Glomerular visceral epithelial cell (primary cell): ENCODE measurements around the gene ALX4.

Experiments
- DNase-seq: peaks from one replicate; pipeline ENCODE4 v3.0.0-alpha.2; 2016; ENCODE audit errors: extremely low spot score

Gene ALX4

GRCh38 chr11:44244639-44245310 lies 65.2 kb downstream of the ALX4 start:
- DNase-seq = no peak

GRCh38 chr11:44243595-44244343 lies 66.2 kb downstream of the ALX4 start:
- DNase-seq = peak; percentile 68

- no peak for DNase-seq
Observed at GRCh38 chr11:44243086-44243485, 66.9 kb downstream of the ALX4 start.

- no peak for DNase-seq
Observed at GRCh38 chr11:44241851-44242250, 68.1 kb downstream of the ALX4 start.

- no peak for DNase-seq
Observed at GRCh38 chr11:44237156-44237555, 72.8 kb downstream of the ALX4 start.

GRCh38 chr11:44236296-44236695 lies 73.6 kb downstream of the ALX4 start:
- no peak for DNase-seq

- DNase-seq = no peak
Observed at GRCh38 chr11:44235765-44236201, 74.2 kb downstream of the ALX4 start.

- no peak for DNase-seq
Observed at GRCh38 chr11:44229624-44230023, 80.3 kb downstream of the ALX4 start.

GRCh38 chr11:44229098-44229497 lies 80.8 kb downstream of the ALX4 start:
- DNase-seq = no peak

GRCh38 chr11:44228379-44228778 lies 81.6 kb downstream of the ALX4 start:
- no peak for DNase-seq

- no peak for DNase-seq
Observed at GRCh38 chr11:44226945-44227344, 83.0 kb downstream of the ALX4 start.

- DNase-seq = no peak
Observed at GRCh38 chr11:44226490-44226889, 83.4 kb downstream of the ALX4 start.

GRCh38 chr11:44224867-44225501 lies 85.0 kb downstream of the ALX4 start:
- DNase-seq = no peak

GRCh38 chr11:44223238-44223637 lies 86.7 kb downstream of the ALX4 start:
- no peak for DNase-seq

- no peak for DNase-seq
Observed at GRCh38 chr11:44221992-44222391, 87.9 kb downstream of the ALX4 start.

- DNase-seq = no peak
Observed at GRCh38 chr11:44221456-44221855, 88.5 kb downstream of the ALX4 start.

- no peak for DNase-seq
Observed at GRCh38 chr11:44219830-44220796, 89.8 kb downstream of the ALX4 start.

GRCh38 chr11:44217432-44217831 lies 92.5 kb downstream of the ALX4 start:
- DNase-seq = no peak

GRCh38 chr11:44213148-44213547 lies 96.8 kb downstream of the ALX4 start:
- no peak for DNase-seq

GRCh38 chr11:44212128-44212527 lies 97.8 kb downstream of the ALX4 start:
- no peak for DNase-seq
